IMR-90 (cell line): ENCODE measurements around the gene PDCD10. TPM values are rescaled to one million over a fixed set of nuclear protein-coding genes. Genes with fewer than 3 reads are reported as not detected.

Experiments
- ATAC-seq: fragments of 200-7000 bp; cut with Tn5 transposase; 2 replicates; pipeline ENCODE4 v1.9.1; 2020; ENCODE audit warnings: low read depth, mild to moderate bottlenecking, moderate library complexity
- BruUV-seq: library from RNA; stranded (reverse); fragments of 400-500 nt; replicated peaks from 2 replicates; lab custom pipeline; 2021; lab: Mats Ljungman, UMichigan
- CTCF ChIA-PET: fragments of 300-600 bp; formaldehyde crosslinking; extraction: SDS; loops from one replicate; lab custom pipeline; 2021; ENCODE audit warnings: antibody characterized with exemption; lab: Yijun Ruan, JAX
- POLR2A ChIA-PET: fragments of 300-600 bp; sonication (Branson Sonifier 250); formaldehyde crosslinking; loops from one replicate; lab custom pipeline; 2022; ENCODE audit warnings: antibody characterized with exemption; ENCODE audit not compliant: unreplicated experiment; lab: Charles Lee
- DNase-seq: peaks from one replicate; pipeline ENCODE4 v3.0.0; 2013
- H2AFZ ChIP-seq: replicated peaks from 2 replicates; pipeline ENCODE3; 2013; ENCODE audit warnings: low read length, mild to moderate bottlenecking; ENCODE audit not compliant: poor library complexity
- H2AK5ac ChIP-seq: 2 replicates; pipeline ENCODE4 v1.6.1; 2013; ENCODE audit warnings: low read depth, low read length, inconsistent platforms
- H2AK9ac ChIP-seq: replicated peaks from 2 replicates; pipeline ENCODE3; 2013; ENCODE audit warnings: mild to moderate bottlenecking, low read depth, low read length, moderate library complexity; ENCODE audit not compliant: poor library complexity
- H2BK120ac ChIP-seq: 2 replicates; pipeline ENCODE4 v1.6.1; 2013; ENCODE audit warnings: low read depth, low read length, inconsistent platforms
- H2BK15ac ChIP-seq: 3 replicates; pipeline ENCODE4 v1.6.1; 2013; ENCODE audit warnings: low read depth, low read length, inconsistent platforms
- H2BK20ac ChIP-seq: 2 replicates; pipeline ENCODE4 v1.6.1; 2013; ENCODE audit warnings: low read depth, mild to moderate bottlenecking, inconsistent platforms, low read length, moderate library complexity
- H2BK5ac ChIP-seq: 2 replicates; pipeline ENCODE4 v1.6.1; 2013; ENCODE audit warnings: mild to moderate bottlenecking, low read depth, low read length, inconsistent platforms; ENCODE audit not compliant: poor library complexity, severe bottlenecking
- H3K14ac ChIP-seq: replicated peaks from 2 replicates; pipeline ENCODE4 v1.6.1; 2013; ENCODE audit warnings: low read depth, low read length, inconsistent platforms
- H3K18ac ChIP-seq: 2 replicates; pipeline ENCODE4 v1.6.1; 2013; ENCODE audit warnings: low read depth, low read length, control low read depth
- H3K23ac ChIP-seq: 2 replicates; pipeline ENCODE4 v1.6.1; 2013; ENCODE audit warnings: low read depth, low read length, inconsistent platforms
- H3K27ac ChIP-seq: 2 replicates; pipeline ENCODE4 v1.5.1; 2013; ENCODE audit warnings: mild to moderate bottlenecking, control low read depth, low read length; ENCODE audit not compliant: insufficient read depth
- H3K27me3 ChIP-seq: 2 replicates; pipeline ENCODE4 v1.6.1; 2013; ENCODE audit warnings: low read length; ENCODE audit not compliant: control insufficient read depth, insufficient read depth
- H3K36me3 ChIP-seq: 2 replicates; pipeline ENCODE4 v1.6.1; 2013; ENCODE audit warnings: low read length, mixed read lengths; ENCODE audit not compliant: control insufficient read depth, insufficient read depth
- H3K4ac ChIP-seq: 2 replicates; pipeline ENCODE4 v1.6.1; 2013; ENCODE audit warnings: low read depth, low read length, inconsistent platforms
- H3K4me1 ChIP-seq: 2 replicates; pipeline ENCODE4 v1.6.1; 2013; ENCODE audit warnings: low read length, mixed read lengths; ENCODE audit not compliant: control insufficient read depth, insufficient read depth
- H3K4me2 ChIP-seq: 2 replicates; pipeline ENCODE4 v1.6.1; 2013; ENCODE audit warnings: low read depth, mild to moderate bottlenecking, control low read depth, low read length, moderate library complexity
- H3K4me3 ChIP-seq: 2 replicates; pipeline ENCODE4 v1.5.1; 2013; ENCODE audit warnings: low read depth, mild to moderate bottlenecking, control low read depth, low read length, moderate library complexity; ENCODE audit not compliant: insufficient read depth
- H3K56ac ChIP-seq: 2 replicates; pipeline ENCODE4 v1.6.1; 2013; ENCODE audit warnings: low read length, inconsistent platforms; ENCODE audit not compliant: insufficient read depth; ENCODE audit errors: extremely low read depth
- H3K79me1 ChIP-seq, 2 experiments: 2 replicates each; pipeline ENCODE4 v1.6.1; 2013; ENCODE audit warnings: low read length in 2 of 2, inconsistent platforms in 1 of 2, low read depth in 1 of 2
- H3K9ac ChIP-seq: 2 replicates; pipeline ENCODE4 v1.6.1; 2013; ENCODE audit warnings: low read depth, low read length, control low read depth
- H3K9me1 ChIP-seq: 2 replicates; pipeline ENCODE4 v1.6.1; 2013; ENCODE audit warnings: low read length, inconsistent platforms; ENCODE audit not compliant: insufficient read depth
- H3K9me3 ChIP-seq: 2 replicates; pipeline ENCODE4 v1.6.1; 2013; ENCODE audit warnings: low read length; ENCODE audit not compliant: control insufficient read depth, insufficient read depth
- H4K20me1 ChIP-seq: 2 replicates; pipeline ENCODE4 v1.6.1; 2013; ENCODE audit warnings: low read length, inconsistent platforms; ENCODE audit not compliant: insufficient read depth
- H4K5ac ChIP-seq: 2 replicates; pipeline ENCODE4 v1.6.1; 2013; ENCODE audit warnings: mild to moderate bottlenecking, low read depth, low read length, control low read depth
- H4K8ac ChIP-seq, 2 experiments: 2 replicates each; pipeline ENCODE4 v1.6.1; 2013; ENCODE audit warnings: low read depth in 2 of 2, low read length in 2 of 2, control low read depth in 1 of 2, inconsistent platforms in 1 of 2
- H4K91ac ChIP-seq: 2 replicates; pipeline ENCODE4 v1.6.1; 2013; ENCODE audit warnings: low read depth, low read length, inconsistent platforms; ENCODE audit not compliant: insufficient read depth
- BHLHE40 ChIP-seq: fragments of 150-350 bp; IDR thresholded peaks from 2 replicates; pipeline ENCODE4 v1.6.1; 2016; ENCODE audit warnings: mild to moderate bottlenecking, low read depth, low read length
- CEBPB ChIP-seq: IDR thresholded peaks from 2 replicates; pipeline ENCODE4 v1.6.1; 2012; ENCODE audit warnings: low read depth, low read length, improper control_type of control experiment
- CHD1 ChIP-seq: IDR thresholded peaks from 2 replicates; pipeline ENCODE4 v1.6.1; 2012; ENCODE audit warnings: low read depth, low read length, improper control_type of control experiment
- CTCF ChIP-seq: conservative IDR thresholded peaks from 2 replicates; pipeline ENCODE4 v1.5.1; 2012; ENCODE audit warnings: mild to moderate bottlenecking, low read depth, low read length, improper control_type of control experiment
- ELK1 ChIP-seq: fragments of 150-350 bp; IDR thresholded peaks from 2 replicates; pipeline ENCODE4 v1.6.1; 2016; ENCODE audit warnings: low read depth, mild to moderate bottlenecking, low read length, moderate library complexity, borderline replicate concordance
- FOS ChIP-seq: fragments of 150-350 bp; IDR thresholded peaks from 2 replicates; pipeline ENCODE4 v1.6.1; 2016; ENCODE audit warnings: low read depth, low read length
- MAFK ChIP-seq: IDR thresholded peaks from 2 replicates; pipeline ENCODE4 v1.6.1; 2012; ENCODE audit warnings: low read depth, low read length, improper control_type of control experiment
- MAZ ChIP-seq: IDR thresholded peaks from 2 replicates; pipeline ENCODE4 v1.6.1; 2012; ENCODE audit warnings: low read depth, mild to moderate bottlenecking, low read length, improper control_type of control experiment, moderate library complexity, borderline replicate concordance
- NFE2L2 ChIP-seq: fragments of 150-350 bp; IDR thresholded peaks from 2 replicates; pipeline ENCODE4 v1.6.1; 2016; ENCODE audit warnings: low read depth, mild to moderate bottlenecking, low read length
- POLR2A ChIP-seq: IDR thresholded peaks from 2 replicates; pipeline ENCODE4 v1.6.1; 2012; ENCODE audit warnings: mild to moderate bottlenecking, low read depth, low read length
- RAD21 ChIP-seq: IDR thresholded peaks from 2 replicates; pipeline ENCODE4 v1.6.1; 2012; ENCODE audit warnings: low read length, improper control_type of control experiment
- RCOR1 ChIP-seq: IDR thresholded peaks from 2 replicates; pipeline ENCODE4 v1.6.1; 2012; ENCODE audit warnings: mild to moderate bottlenecking, low read length, improper control_type of control experiment; ENCODE audit not compliant: insufficient replicate concordance
- RFX5 ChIP-seq: IDR thresholded peaks from 2 replicates; pipeline ENCODE4 v1.8.0; 2012; ENCODE audit warnings: low read depth, mild to moderate bottlenecking, low read length, moderate library complexity
- SMC3 ChIP-seq: fragments of 150-350 bp; IDR thresholded peaks from 2 replicates; pipeline ENCODE4 v1.6.1; 2016; ENCODE audit warnings: low read depth, mild to moderate bottlenecking, antibody characterized with exemption, low read length, moderate library complexity
- USF2 ChIP-seq: fragments of 150-350 bp; IDR thresholded peaks from 2 replicates; pipeline ENCODE4 v1.6.1; 2017; ENCODE audit warnings: mild to moderate bottlenecking, antibody characterized with exemption, low read length, low read depth
- WGBS, 2 experiments: methylation state at CpG; one replicate each; pipeline versions ENCODE4 v1.1.5 to v1.1.7; 2013; ENCODE audit warnings: missing lambda C conversion rate in 2 of 2; ENCODE audit not compliant: insufficient read length in 1 of 2; ENCODE audit errors: extremely low coverage in 2 of 2; 5-methylcytosine and 5-hydroxymethylcytosine counted together
- dilution Hi-C: fragments of 300-500 bp; cut with HindIII; formaldehyde crosslinking; loops from one replicate; pipeline ENCODE4 v1.14.3; 2018; ENCODE audit warnings: low sequenced_read_pairs; ENCODE audit not compliant: unreplicated experiment
- in situ Hi-C: fragments of 300-500 bp; cut with MboI; formaldehyde crosslinking; loops from 3 replicates; pipeline ENCODE4 v1.14.3; 2019; ENCODE audit warnings: low sequenced_read_pairs, inconsistent platforms, mixed read lengths
- intact Hi-C: fragments of 100-400 bp; cut with micrococcal nuclease; formaldehyde crosslinking; loops from 2 replicates; pipeline ENCODE4 v1.10.0; 2022
- polyA plus RNA-seq, 3 experiments: library from polyadenylated mRNA; depleted of rRNA; stranded (reverse); fragments of >200 nt; gene quantifications; 2 replicates each; pipeline ENCODE4 v1.2.3, GENCODE V29; 2012; ENCODE audit warnings: low replicate concordance in 1 of 3
- total RNA-seq: library from RNA; depleted of rRNA; stranded (reverse); fragments of >200 nt; gene quantifications from 2 replicates; pipeline ENCODE4 v1.2.3, GENCODE V29; 2012

The PDCD10 gene
- total and polyA plus RNA-seq, 2 of the 4 experiments (the other 2 are of a cell fraction), result 36.7 to 47.3 TPM

DNA sequence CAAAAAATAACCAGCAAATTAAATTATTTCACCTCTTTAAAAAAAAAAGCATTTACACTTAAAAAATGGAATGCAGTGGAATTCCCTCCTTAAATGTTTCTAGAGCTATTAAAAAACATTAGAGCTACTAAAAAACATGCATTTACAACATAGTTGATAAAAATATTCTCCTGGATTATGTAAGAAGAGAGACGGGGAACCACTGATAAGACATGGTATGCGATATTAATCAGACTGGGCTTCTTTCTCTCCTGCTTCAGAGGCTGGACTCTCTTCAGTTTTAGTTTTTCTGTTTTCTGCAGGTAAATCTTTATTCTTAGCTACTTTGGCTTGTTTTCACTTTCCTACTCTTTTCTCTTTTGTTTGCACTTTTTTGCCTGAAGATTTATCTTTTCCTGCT lies 40.6 kb downstream of the PDCD10 start:
- POLR2A ChIA-PET, result no interaction called here
- H3K18ac ChIP-seq, result no peak overlapping the region
- H2AFZ ChIP-seq, result no peak overlapping the region
- dilution Hi-C loops, result no loop called here
- no peaks in the 10 kb centered on the region for H4K20me1 ChIP-seq
- no CpG with 5 or more reads among the region's 2 CpGs for WGBS, 2 experiments
- H3K4me2 ChIP-seq, result no peak overlapping the region
- no peak overlapping the region for H2AK9ac ChIP-seq
- DNase-seq, result no peak
- H3K4me1 ChIP-seq, result no peaks in the 10 kb centered on the region
- no peak overlapping the region for H3K27ac ChIP-seq
- H2AK5ac ChIP-seq, result no peak overlapping the region
- no peaks in the 10 kb centered on the region for H3K9me3 ChIP-seq
- no peak overlapping the region for H2BK5ac ChIP-seq
- BruUV-seq, result no TSS peak
- CTCF ChIA-PET, result no interaction called here
- no peak overlapping the region for H4K5ac ChIP-seq
- H2BK15ac ChIP-seq, result no peak overlapping the region
- no peak for TF ChIP-seq BHLHE40
- no peak for TF ChIP-seq ELK1
- no peak for TF ChIP-seq MAFK
- no peak for TF ChIP-seq USF2
- no peak for TF ChIP-seq MAZ
- TF ChIP-seq RFX5, result no peak
- no peak for TF ChIP-seq CHD1
- TF ChIP-seq RCOR1, result no peak
- TF ChIP-seq CEBPB, result no peak
- TF ChIP-seq CTCF, result no peak
- no peak for TF ChIP-seq SMC3
- TF ChIP-seq NFE2L2, result no peak
- TF ChIP-seq RAD21, result no peak
- no peak for TF ChIP-seq POLR2A
- TF ChIP-seq FOS, result no peak
- no peak overlapping the region for H3K9ac ChIP-seq
- H3K14ac ChIP-seq, result no peak overlapping the region
- no peak overlapping the region for H2BK120ac ChIP-seq
- H4K8ac ChIP-seq, result no peak overlapping the region
- no peak overlapping the region for H3K4me3 ChIP-seq
- ATAC-seq, result no peak
- no peaks in the 10 kb centered on the region for H3K27me3 ChIP-seq
- H3K79me1 ChIP-seq, result peaks cover 0 to 4% of the 10 kb centered on the region in 2 experiments; a peak in 1 of 4 replicates
- no peak overlapping the region for H4K91ac ChIP-seq
- in situ Hi-C loops, result no loop called here
- H3K56ac ChIP-seq, result no peak overlapping the region
- H3K36me3 ChIP-seq, result peaks cover 9% of the 10 kb centered on the region
- no peak overlapping the region for H2BK20ac ChIP-seq
- H3K4ac ChIP-seq, result no peak overlapping the region
- no peaks in the 10 kb centered on the region for H3K9me1 ChIP-seq
- H3K23ac ChIP-seq, result no peak overlapping the region
- intact Hi-C loops, result no loop called here
